ENCODE results near the gene PTPRM. TPM values are rescaled to one million over a fixed set of nuclear protein-coding genes. Genes with fewer than 3 reads are reported as not detected.
A peak's percentile ranks its signal among the peaks of the same experiment; 100 is the strongest.

The PTPRM gene
- total and polyA plus RNA-seq, 3 donors from 2014 or later: 76.4 to 101 (median 94.6) TPM

- Histone ChIP-seq H3K36me3 (ENCODE audit: low read depth, missing control alignments) (no peaks in the 10 kb centered on the region), H3K27ac (no peak overlapping the region), H3K4me1 (no peaks in the 10 kb centered on the region), H3K4me3 (no peak overlapping the region), H3K9me3 (no peaks in the 10 kb centered on the region), H3K27me3 (no peaks in the 10 kb centered on the region)
- no peak for DNase-seq
- no peak for TF ChIP-seq CTCF (IDR thresholded peaks at IDR 0.05)
- no peak for TF ChIP-seq POLR2A (IDR thresholded peaks at IDR 0.05)
- 96 to 98% methylated on average over 3 of the region's 3 CpGs for WGBS, 2 donors
- intact Hi-C loops (cut with DNase I; ENCODE audit: low total_unique reads): no loop called here
Measured at GRCh38 chr18:8422391-8422790, 855.3 kb downstream of the PTPRM start.

GRCh38 chr18:8423051-8423557 is 856.0 kb downstream of the PTPRM start:
- no peak for DNase-seq
- no peaks in the 10 kb centered on the region for H3K4me1 ChIP-seq
- no peak overlapping the region for H3K27ac ChIP-seq
- intact Hi-C loops (cut with DNase I; ENCODE audit: low total_unique reads): no loop called here
- H3K27me3 ChIP-seq: no peaks in the 10 kb centered on the region
- H3K36me3 ChIP-seq (ENCODE audit: low read depth, missing control alignments): no peaks in the 10 kb centered on the region
- 84 to 85% methylated on average over 11 of the region's 11 CpGs for WGBS, 2 donors
- TF ChIP-seq POLR2A (IDR thresholded peaks at IDR 0.05) (no peak), CTCF (IDR thresholded peaks at IDR 0.05) (no peak)
- H3K4me3 ChIP-seq: no peak overlapping the region
- no peaks in the 10 kb centered on the region for H3K9me3 ChIP-seq

GRCh38 chr18:8424481-8424880 is 857.4 kb downstream of the PTPRM start:
- TF ChIP-seq CTCF (IDR thresholded peaks at IDR 0.05) (no peak), POLR2A (IDR thresholded peaks at IDR 0.05) (no peak)
- Histone ChIP-seq H3K27me3 (no peaks in the 10 kb centered on the region), H3K27ac (no peak overlapping the region), H3K4me1 (no peaks in the 10 kb centered on the region), H3K4me3 (no peak overlapping the region), H3K36me3 (ENCODE audit: low read depth, missing control alignments) (no peaks in the 10 kb centered on the region), H3K9me3 (no peaks in the 10 kb centered on the region)
- intact Hi-C loops (cut with DNase I; ENCODE audit: low total_unique reads): no loop called here
- DNase-seq: no peak
- 80 to 86% methylated on average over 7 of the region's 7 CpGs for WGBS, 2 donors

GRCh38 chr18:8424917-8425725 is 858.0 kb downstream of the PTPRM start:
- no peak overlapping the region for H3K4me3 ChIP-seq
- no peaks in the 10 kb centered on the region for H3K4me1 ChIP-seq
- intact Hi-C loops (cut with DNase I; ENCODE audit: low total_unique reads): no loop called here
- H3K27ac ChIP-seq: no peak overlapping the region
- H3K36me3 ChIP-seq (ENCODE audit: low read depth, missing control alignments): no peaks in the 10 kb centered on the region
- no peak for DNase-seq
- no peaks in the 10 kb centered on the region for H3K9me3 ChIP-seq
- WGBS, 2 donors: 62 to 66% methylated on average over 13 of the region's 13 CpGs
- TF ChIP-seq CTCF (IDR thresholded peaks at IDR 0.05) (no peak), POLR2A (IDR thresholded peaks at IDR 0.05) (no peak)
- H3K27me3 ChIP-seq: no peaks in the 10 kb centered on the region

- no peaks in the 10 kb centered on the region for H3K9me3 ChIP-seq
- TF ChIP-seq POLR2A (IDR thresholded peaks at IDR 0.05) (no peak), CTCF (IDR thresholded peaks at IDR 0.05) (peak; percentile 13 to 56 (median 44))
- no peaks in the 10 kb centered on the region for H3K36me3 ChIP-seq (ENCODE audit: low read depth, missing control alignments)
- H3K4me3 ChIP-seq: no peak overlapping the region
- no peak overlapping the region for H3K27ac ChIP-seq
- H3K4me1 ChIP-seq: no peaks in the 10 kb centered on the region
- WGBS, 2 donors: 77 to 82% methylated on average over 9 to 13 of the region's 13 CpGs
- intact Hi-C loops (cut with DNase I; ENCODE audit: low total_unique reads): no loop called here
- DNase-seq: peak; percentile 72
- H3K27me3 ChIP-seq: no peaks in the 10 kb centered on the region
Measured at GRCh38 chr18:8426401-8426800, 859.3 kb downstream of the PTPRM start.
